Measurements from ENCODE around the gene OGFOD2. TPM values are rescaled to one million over a fixed set of nuclear protein-coding genes. Genes with fewer than 3 reads are reported as not detected.

The OGFOD2 gene
- 14.6 and 16.3 TPM in 2 replicates for total RNA-seq

DNA sequence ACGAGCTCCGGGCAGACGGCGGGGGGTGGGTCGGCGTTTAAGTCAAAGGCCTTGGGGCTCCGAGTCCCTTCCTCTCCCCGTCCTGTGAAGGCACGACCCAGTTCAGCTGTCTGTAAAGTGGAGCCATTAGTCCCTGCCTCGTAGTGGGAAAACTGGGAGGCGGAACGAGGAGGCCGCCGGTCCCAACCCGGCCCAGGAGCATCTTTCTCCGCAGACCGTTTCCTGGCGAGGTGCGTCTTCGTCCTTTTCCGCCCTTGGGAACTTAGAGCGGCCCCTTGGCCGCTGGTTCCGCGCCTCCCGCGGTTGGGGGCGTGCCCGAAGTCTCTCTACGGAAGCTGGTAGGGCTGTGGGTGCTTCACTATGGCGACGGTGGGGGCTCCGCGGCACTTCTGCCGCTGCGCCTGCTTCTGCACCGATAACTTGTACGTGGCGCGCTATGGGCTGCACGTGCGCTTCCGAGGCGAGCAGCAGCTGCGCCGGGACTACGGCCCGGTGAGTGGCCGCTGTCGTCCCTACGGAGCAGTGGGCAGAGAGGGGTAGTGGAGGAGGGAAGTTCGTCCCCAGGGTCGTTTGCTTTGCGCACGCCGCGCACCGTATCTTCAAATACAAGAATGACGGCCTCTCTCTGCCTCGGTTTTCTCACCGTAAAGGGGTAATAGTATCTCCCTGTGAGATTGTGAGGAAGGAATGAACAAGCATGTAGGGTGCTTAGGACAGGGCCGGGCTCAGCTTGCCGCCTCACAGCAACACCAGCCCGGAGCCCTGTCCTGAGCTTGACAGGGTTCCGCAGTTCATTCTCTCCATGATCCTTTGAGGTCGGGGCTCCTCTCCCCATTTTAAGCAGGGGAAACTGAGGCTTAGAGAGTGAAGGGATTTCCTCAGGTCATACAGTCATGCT is at the start of gene OGFOD2:
OGFOD2 (plus strand) TSS at position 353 of the 898 bp plus-strand sequence; CDS start at position 361, 8 bp downstream.

DNA sequence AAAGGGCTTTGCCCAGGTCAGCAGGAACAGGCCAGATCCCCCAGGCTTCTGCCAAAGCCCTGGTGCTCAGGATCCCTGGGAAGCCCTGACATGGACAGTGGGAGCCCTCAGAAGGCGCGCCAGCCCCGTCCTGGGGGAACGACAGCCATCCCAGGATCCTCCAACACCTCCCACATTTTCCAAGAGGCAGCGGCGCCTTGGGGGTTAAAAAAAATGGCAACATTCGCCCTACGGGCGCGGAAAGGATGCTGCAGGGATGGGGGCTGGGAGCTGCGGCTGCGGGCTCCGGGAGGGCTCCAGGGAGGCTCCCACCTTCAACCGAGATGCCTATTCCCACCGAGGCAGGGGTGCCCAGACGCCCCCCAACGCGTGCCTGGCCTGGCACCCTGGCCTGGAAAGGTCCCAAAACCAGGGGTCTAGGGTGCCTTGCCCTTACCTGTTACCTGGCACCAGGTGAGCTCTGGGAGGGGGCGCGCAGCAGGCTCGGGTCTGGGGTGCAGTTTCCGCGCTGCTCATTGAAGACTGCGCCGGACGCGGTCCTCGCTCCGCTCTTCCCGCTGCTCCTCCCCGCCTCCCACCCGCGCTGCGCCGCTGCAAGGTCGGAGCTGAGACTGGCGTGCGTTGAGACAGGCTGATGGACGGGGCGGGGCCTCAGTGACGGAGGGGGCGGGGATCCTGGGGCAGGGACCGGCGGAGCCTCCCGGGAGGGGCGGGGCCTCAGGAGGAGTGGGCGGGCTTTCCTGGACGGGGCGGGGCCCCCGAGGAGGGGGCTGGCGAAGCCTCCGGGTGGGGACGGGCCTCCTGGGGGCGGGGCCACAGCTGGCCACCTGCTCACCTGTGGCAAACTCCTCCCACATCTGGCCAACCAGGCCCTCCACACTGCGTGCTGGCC is 8.9 kb upstream of the OGFOD2 start, which contains the start of gene ABCB9:
ABCB9 (minus strand) TSS at position 613 of the 892 bp plus-strand sequence. CDS start 6,228 bp downstream, outside the sequence.

DNA sequence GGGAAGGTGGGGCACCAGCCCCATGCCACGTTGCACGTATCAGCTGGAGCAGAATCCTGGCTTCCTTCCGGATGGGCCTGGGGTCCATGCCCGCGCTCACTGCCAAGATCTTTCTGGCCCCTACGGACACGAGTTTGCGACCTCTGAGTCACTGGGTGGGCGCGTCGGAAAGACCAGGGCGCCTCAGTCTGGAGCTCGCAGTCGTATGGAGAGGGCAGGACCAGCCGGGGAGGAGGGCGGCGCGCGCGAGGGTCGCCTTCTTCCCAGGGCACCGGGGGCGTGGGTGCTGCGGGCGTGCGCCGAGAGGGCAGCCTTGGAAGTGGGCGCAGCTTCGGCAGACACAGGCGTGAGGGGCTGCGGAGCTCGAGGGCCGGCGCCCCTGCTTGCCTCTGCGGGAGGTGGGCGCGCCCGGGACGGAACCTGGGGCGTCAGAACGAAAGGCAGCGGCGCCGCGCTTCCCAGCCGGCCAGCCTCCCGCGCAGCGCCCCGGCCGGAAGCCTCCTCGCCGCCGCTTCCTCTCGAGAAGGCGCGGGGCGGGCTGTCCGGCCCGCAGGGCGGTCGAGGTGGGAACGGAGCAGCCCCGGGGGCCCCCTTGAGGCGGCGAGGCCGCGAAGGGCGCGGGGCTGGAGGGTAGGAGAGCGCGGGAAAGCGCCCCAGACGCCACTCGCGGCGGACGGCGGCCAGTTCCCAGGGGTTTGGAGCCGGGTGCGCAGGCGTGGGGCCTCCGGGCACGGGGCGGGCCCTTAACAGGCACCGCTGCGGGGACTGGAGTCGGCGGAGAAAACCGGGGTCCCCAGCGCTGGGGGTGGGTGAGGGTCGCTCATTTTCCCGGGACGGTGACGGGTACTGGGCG is 5.4 kb downstream of the OGFOD2 start, which contains the start of gene ARL6IP4:
ARL6IP4 (plus strand) TSS at position 499 of the 853 bp plus-strand sequence. CDS start 459 bp downstream, outside the sequence.

Other genes with a start within 250 kb of the OGFOD2 start
- gene HCAR1, start 244.4 kb upstream of the OGFOD2 start, total RNA-seq = 0.34 and 0.74 TPM in 2 replicates
- gene DENR, start 222.4 kb upstream of the OGFOD2 start, total RNA-seq = 26.9 and 30.3 TPM in 2 replicates
- gene CCDC62, start 200.7 kb upstream of the OGFOD2 start, total RNA-seq = under 0.01 TPM in 1 of 2 replicates, not detected in the other
- 31.1 and 31.5 TPM in 2 replicates for gene HIP1R, start 139.8 kb upstream of the OGFOD2 start, total RNA-seq
- 27.7 and 30.0 TPM in 2 replicates for gene VPS37B, start 79.1 kb upstream of the OGFOD2 start, total RNA-seq
- gene ABCB9, start 8.8 kb upstream of the OGFOD2 start, total RNA-seq = 7.7 and 9.1 TPM in 2 replicates
- gene ARL6IP4, start 5.4 kb downstream of the OGFOD2 start, total RNA-seq = 173 and 203 TPM in 2 replicates
- 5.0 and 5.1 TPM in 2 replicates for gene PITPNM2, start 175.8 kb downstream of the OGFOD2 start, total RNA-seq

Measured in bronchus fibroblast of lung (primary cell).